Mammary epithelial cell (primary cell): ENCODE results near the gene MYO10.

Experiments used
- EZH2 ChIP-seq: IDR thresholded peaks from 2 replicates; pipeline ENCODE4 v1.6.1; 2012; ENCODE audit warnings: low read length, inconsistent platforms, borderline replicate concordance
- TF ChIP-seq, protein P1 (sequence below), 2 donors: IDR thresholded peaks in 1 of 2; conservative IDR thresholded peaks in 1 of 2; 2 replicates each; pipeline ENCODE4 v1.5.1; 2011 to 2012; ENCODE audit warnings: inconsistent platforms in 2 of 2, low read length in 2 of 2, mild to moderate bottlenecking in 2 of 2, control low read depth in 1 of 2, low read depth in 1 of 2; ENCODE audit not compliant: insufficient read depth in 1 of 2; ENCODE audit errors: extremely low read depth in 1 of 2

DNA sequence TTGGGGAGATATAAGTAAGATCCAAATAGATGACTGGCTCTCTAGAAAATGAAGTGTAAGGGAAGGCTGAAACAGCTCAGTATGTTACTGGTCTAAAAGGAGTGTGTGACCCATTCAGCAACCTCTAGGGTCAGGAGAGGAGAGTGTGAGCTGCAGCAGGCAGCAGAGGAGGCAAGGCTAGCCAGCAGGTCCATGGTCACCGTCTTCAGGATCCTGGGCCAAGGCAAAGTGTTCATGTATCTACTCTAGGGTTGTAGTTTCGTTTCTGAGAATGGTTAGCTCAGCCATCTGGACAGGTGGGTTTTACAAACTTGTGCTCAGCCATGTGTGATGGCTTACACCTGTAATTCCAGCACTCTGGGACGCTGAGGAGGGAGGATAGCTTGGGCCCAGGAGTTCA is 13.7 kb downstream of the MYO10 start:
- TF ChIP-seq, protein P1, sequence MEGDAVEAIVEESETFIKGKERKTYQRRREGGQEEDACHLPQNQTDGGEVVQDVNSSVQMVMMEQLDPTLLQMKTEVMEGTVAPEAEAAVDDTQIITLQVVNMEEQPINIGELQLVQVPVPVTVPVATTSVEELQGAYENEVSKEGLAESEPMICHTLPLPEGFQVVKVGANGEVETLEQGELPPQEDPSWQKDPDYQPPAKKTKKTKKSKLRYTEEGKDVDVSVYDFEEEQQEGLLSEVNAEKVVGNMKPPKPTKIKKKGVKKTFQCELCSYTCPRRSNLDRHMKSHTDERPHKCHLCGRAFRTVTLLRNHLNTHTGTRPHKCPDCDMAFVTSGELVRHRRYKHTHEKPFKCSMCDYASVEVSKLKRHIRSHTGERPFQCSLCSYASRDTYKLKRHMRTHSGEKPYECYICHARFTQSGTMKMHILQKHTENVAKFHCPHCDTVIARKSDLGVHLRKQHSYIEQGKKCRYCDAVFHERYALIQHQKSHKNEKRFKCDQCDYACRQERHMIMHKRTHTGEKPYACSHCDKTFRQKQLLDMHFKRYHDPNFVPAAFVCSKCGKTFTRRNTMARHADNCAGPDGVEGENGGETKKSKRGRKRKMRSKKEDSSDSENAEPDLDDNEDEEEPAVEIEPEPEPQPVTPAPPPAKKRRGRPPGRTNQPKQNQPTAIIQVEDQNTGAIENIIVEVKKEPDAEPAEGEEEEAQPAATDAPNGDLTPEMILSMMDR (conservative IDR thresholded peaks at IDR 0.05 in 1 of 2, IDR thresholded peaks at IDR 0.05 in 1 of 2; ENCODE audit: extremely low read depth in 1 of 2, insufficient read depth in 1 of 2, low read depth in 1 of 2, low read length in 2 of 2) = no peak
- TF ChIP-seq EZH2 = no peak
